GM21786 (cell line): ENCODE measurements around the gene SNORC.
"Not testable (repeated sequence)": the region's sequence is repeated elsewhere in the genome, so short reads cannot be mapped to it uniquely, and the experiment has no call there.

Experiments
- ATAC-seq: cut with Tn5 transposase; IDR thresholded peaks from one replicate; pipeline ENCODE4 v1.9.1; 2021; ENCODE audit not compliant: unreplicated experiment

SNORC gene

GRCh38 chr2:232870018-232870765 lies at the start of gene SNORC:
TSS of gene SNORC (plus strand) at chr2:232870264. CDS start at chr2:232870342, 78 bp downstream.
- no peak for ATAC-seq

GRCh38 chr2:232829988-232830387 lies 40.1 kb upstream of the SNORC start:
- no peak for ATAC-seq

DNA sequence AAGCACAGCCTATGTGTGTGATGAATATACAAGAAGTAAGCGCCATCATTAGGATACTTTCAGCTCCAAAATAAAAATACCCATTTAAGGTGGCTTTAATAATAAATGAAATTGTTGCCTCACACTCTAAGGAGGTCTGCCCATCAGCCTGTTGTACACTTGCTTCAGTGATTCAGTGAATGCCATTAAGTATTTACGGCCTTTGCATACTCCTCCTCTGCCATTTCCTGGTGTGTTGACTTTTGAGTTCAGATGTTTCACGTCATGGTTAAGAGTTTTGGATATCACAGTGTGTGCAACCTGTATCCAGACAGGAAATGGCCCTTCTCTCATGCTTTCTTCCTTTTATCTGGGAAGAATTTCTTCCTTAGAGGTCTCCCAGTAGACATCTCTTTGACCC lies 38.6 kb upstream of the SNORC start:
- ATAC-seq, result no peak

DNA sequence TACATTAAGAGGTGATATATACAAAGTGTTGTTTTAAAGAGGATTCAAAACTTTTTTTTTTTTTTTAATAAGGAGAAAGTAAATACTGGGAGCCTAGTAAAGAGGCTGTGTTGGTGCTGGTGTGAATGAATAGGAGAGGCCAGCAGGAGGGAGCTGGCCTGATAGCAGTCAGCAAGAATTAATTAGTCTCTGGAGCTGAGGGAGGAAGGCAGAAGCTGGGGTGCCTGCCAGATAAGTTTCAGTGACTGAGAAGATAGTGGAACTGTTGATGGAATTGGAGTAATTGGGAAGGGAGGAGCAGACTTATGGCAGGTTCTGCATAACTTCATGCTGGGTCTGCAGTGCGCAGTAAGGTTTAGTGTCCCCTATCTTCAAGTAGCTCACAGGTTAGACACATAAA lies 36.2 kb upstream of the SNORC start:
- ATAC-seq, result no peak

DNA sequence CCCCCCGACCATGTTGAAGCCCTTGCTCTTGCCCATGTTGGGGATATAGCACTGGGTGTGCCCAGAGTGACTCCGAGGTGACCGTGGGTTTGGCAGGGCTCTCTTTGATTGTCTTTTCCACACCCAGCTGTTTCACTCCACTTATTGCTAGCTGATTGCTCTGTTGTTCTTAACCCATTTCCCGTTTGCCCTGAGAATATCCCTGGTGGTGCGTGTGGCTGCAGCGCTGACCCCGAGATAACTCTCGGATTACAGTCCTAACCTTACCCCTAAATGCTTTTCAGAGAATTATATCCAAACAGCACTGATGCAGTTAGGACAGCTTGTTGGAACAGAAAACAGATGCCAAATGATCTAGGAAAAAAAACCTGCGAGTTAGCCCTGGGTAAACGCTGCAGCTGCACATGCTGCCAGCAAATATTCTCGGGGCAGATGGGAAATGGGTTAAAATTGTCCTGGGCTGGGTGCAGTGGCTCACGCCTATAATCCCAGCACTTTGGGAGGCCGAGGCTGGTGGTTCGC lies 34.3 kb upstream of the SNORC start:
- no peak for ATAC-seq

- no peak for ATAC-seq
Measured at GRCh38 chr2:232836934-232837333, 33.1 kb upstream of the SNORC start.

DNA sequence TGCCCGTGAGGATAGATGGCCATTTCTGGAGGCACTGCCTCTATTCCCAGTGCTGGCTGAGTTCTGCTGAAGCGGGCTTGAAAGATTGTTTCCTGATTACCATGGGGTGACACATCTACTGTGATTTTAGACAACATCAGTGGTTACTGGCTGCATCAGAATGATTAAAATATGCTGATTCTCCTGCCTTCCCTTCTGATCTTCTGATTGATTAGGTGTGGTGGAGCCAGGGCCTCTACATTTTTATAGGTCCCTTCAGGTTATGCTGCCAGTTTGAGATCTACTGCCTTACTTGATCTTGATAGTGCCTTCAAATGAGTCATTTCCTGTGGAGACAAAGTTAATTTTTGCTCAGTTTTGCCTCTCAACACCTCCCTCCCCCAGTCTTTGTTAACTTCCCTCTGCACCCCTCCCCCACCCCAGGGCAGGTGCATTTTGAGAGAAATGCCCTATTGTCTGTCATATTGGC lies 31.6 kb upstream of the SNORC start:
- ATAC-seq, result peak; percentile 89

DNA sequence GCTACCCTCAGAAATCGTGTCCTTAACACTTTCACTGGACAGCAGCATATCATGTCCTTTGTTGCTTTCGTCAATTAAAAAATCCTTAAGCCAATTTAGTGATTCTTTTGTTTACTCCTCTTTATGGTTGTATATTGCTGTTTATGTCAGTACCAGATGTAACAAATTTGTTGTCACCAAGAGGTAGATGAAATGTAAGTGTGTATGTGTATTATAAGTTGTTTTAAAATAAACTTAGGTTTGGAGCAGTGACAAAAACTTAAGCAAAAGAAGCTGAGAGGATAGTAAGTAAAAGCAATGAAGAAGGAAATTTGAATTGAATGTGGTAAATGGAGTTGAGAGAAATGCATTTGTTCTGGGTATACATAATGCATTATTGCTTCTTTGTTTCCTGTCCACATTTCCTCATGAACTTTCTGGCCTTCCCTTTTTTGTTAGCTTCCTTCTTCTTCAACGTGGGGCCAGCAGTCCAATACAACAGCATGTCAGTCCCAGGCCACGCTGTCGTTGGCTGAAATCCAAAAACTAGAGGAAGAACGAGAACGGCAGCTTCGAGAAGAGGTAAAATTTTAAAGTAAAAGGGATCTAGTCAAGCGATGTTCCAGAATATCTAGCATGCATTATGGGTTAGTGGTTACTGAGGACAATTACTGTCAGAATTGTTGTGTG lies 30.5 kb upstream of the SNORC start:
- ATAC-seq, result no peak

- no peak for ATAC-seq
Measured at GRCh38 chr2:232842689-232843088, 27.4 kb upstream of the SNORC start.

GRCh38 chr2:232843834-232844233 lies 26.2 kb upstream of the SNORC start:
- no peak for ATAC-seq

GRCh38 chr2:232846055-232846454 lies 24.0 kb upstream of the SNORC start:
- no peak for ATAC-seq

- ATAC-seq, result no peak
Measured at GRCh38 chr2:232850039-232850438, 20.0 kb upstream of the SNORC start.

DNA sequence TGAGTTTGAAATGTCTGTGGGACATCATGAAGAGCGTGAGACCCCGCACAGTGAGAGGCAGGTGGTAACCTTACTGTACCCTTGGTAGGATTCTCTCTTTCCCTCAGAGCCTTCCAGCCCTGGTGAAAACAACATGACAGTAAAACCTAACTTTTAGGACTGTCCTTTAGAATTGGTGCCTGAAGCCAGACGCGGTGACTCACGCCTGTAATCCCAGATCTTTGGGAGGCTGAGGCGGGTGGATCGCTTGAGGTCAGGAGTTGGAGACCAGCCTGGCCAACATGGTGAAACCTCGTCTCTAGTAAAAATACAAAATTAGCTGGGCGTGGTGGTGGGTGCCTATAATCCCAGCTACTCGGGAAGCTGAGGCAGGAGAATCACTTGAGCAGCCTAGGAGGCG lies 18.0 kb upstream of the SNORC start:
- ATAC-seq, result not testable (repeated sequence)

DNA sequence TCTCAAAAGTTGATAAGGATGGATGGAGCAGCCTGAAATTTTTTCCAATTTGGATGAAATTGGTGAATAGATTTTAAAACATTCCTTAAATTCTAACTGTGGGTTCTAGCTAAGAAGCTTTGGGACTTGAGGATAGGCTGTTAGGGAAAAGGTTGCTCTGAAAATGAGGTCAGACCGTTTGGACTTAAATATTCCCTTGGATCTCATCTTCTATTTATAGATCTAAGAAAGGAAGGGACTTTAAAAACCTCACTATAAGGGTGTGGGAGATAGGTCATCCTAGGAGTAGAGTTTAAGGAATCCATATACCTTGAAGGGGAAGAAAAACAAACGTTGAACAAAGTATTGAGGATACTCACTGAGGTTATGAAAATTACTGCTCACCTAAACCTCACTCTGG lies 17.4 kb upstream of the SNORC start:
- ATAC-seq, result no peak

DNA sequence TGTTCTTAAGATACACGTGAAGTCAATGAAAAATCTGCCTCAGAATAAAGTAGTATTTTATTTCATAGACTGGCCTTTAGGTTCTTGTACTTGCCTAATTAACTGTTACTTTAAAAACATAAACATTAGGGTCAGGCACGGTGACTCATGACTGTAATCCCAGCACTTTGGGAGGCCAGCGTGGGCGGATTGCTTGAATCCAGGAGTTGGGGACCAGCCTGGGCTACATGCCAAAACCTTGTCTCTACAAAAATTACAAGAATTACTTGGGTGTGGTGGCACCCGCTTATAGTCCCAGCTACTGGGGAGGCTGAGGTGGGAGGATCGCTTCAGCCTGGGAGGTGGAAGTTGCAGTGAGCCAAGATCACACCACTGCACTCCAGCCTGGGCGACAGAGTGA lies 16.0 kb upstream of the SNORC start:
- ATAC-seq, result no peak

DNA sequence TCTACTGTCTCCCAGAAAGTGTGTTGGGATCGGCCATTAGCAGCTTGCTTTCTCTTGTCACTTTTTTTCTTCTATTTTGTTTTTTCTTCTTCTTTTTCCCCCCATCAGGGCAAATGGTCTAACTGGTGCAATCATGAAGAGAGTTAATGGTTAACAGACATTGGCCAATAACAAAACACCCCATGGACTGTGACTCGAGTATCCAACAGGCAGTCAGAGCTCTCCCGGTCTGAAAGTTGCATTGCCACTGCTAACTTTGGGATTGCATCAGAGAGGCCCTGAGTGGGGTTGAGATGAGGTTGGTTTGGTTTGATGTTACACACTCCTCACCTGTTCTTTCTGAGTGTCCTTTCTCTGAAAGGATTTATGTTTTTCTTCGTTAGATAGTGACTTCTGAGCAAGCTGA lies 12.9 kb upstream of the SNORC start:
- ATAC-seq, result no peak

- ATAC-seq, result no peak
Measured at GRCh38 chr2:232859385-232859916, 10.6 kb upstream of the SNORC start.

- ATAC-seq, result no peak
Measured at GRCh38 chr2:232860593-232861241, 9.3 kb upstream of the SNORC start.

DNA sequence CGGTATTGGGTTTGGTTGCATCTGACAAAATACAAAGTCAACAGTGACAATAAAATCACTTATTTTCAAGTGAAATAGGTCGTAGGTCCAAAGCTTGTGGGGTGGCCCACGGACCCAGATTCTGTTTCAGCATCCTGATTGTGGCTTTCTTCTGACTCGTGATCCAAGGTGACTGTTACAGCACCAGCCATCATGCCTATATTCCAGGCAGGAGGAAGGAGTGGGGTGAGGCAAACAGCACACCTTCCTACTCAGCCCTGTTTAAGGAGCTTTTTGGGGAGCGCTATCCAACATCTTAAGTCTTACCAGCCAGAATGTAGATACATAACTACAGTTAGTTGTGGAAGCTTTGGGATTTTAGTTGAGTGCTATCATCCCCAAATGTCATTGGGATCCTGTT lies 8.7 kb upstream of the SNORC start:
- no peak for ATAC-seq

DNA sequence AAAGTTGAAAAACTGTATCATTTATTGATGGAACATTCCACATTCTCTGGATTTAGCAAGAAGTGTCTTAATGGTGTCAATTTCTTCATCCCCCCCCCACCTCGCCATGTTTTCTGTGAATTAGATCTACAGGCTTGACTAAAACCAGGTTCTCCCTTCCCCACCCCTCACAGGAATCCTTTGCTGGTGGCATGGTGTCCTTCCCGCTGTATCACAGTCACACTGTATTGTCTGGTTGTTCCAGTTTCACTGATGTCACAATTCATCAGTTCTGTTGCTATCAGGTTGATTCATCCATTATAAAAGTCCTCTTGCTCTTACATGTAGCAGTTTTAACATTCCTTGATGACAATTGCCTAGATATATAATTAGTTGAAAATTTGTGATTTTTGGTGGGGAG lies 6.1 kb upstream of the SNORC start:
- no peak for ATAC-seq

GRCh38 chr2:232865165-232865564 lies 4.9 kb upstream of the SNORC start:
- no peak for ATAC-seq

DNA sequence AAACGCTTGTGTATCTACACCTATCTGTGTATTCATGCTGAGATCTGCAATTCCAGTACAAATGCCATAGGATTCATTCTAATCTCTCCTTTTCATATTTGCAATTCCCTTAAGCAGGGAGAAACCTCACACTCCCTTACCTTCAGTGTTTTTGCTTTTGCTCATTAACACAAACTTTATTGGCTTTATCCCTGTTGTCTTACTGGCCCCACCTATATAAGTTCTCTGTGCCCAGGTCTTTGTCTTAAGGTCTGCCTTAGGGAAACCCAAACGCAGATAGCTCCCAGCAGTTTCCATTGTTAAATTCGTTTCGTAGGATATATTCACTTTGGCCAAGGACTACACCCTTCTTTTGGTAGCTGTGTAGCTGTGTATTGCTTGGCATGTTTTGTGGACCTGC lies 4.0 kb upstream of the SNORC start:
- ATAC-seq, result no peak
